GM19238 (cell line): ENCODE data around the gene CELF1.
A peak's percentile ranks its signal among the peaks of the same experiment; 100 is the strongest.

Source experiments
- DNase-seq: peaks from one replicate; pipeline ENCODE4 v3.0.0; 2011; ENCODE audit warnings: low spot score; ENCODE audit not compliant: insufficient read length

Gene CELF1

GRCh38 chr11:47552566-47553405, at the start of gene CELF1:
Gene CELF1 (minus strand): TSS chr11:47553132. CDS start chr11:47499523, 53,609 bp downstream.
- peak; percentile 88 for DNase-seq

- no peak for DNase-seq
These were observed 47.0 kb upstream of the CELF1 start for GRCh38 chr11:47599902-47600301.

- no peak for DNase-seq
These were observed 43.0 kb upstream of the CELF1 start for GRCh38 chr11:47595967-47596366.

DNA sequence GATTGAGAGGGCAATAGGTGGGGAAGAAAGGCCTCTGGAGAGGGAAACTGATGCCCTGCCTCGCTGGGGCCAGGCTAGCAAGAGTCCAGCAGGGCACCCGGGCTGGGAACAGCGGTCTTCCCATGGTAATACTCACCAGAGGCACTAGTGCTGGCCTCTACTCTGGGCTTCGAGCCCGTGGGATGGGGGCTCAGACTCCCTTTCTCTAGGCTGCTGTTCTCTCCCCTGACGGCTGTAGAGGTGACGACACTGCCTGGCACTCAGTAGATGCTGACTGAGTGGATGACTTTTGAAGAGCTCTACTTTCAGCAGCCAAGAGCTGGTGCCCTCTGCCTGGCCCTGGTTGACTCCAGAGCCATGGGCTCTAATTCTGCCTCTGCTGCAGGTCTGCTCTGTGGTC, 42.1 kb upstream of the CELF1 start:
- no peak for DNase-seq

DNA sequence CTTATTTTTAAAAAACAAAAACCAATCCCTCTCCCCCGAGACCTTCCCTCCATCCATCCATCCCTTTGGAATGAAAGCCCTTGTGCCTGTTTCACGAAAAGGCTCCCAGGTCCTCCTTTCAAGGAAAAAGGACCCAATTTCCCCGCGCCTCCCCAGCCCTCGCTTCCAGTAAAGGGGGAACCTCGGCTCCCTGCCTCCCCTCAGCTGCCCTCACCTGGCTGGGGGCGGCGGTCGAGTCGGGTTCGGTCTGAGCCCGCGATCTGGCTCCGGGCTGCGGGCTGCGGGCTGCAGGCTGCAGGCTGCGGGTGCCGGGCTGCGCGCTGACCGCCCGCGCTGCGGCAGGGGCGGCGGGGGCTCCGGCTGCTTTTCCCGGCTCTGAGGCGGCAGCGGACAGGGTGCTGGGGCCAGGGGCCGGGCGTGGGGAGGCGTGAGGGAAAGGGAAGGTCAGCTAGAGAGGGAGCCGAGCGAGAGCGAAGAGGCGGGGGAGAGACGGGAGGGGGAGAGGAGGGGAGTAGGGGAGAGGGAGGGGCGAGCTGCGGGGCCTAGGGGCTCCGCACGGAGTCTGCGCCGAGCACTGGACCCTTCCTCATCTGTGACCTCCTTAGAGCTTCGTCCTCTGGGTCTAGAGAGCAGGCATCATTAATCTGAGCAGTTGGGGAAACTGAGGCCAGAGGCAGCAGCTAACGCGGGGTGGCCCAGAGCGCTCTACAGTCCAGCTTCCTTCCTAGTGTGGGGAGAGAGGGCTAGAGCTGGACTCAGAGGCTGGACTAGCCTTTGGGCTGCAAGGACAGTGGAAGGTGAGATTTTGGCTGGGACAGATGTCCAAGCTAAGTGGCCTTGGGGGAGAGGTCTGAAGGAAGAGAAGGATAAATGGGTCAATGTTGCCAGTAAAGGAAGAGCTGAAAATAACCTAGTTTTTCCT, 41.3 kb upstream of the CELF1 start, which contains the start of gene C1QTNF4:
C1QTNF4 (minus strand) TSS at position 478 of the 922 bp plus-strand sequence. CDS start 3,601 bp downstream, outside the sequence.
- no peak for DNase-seq

DNA sequence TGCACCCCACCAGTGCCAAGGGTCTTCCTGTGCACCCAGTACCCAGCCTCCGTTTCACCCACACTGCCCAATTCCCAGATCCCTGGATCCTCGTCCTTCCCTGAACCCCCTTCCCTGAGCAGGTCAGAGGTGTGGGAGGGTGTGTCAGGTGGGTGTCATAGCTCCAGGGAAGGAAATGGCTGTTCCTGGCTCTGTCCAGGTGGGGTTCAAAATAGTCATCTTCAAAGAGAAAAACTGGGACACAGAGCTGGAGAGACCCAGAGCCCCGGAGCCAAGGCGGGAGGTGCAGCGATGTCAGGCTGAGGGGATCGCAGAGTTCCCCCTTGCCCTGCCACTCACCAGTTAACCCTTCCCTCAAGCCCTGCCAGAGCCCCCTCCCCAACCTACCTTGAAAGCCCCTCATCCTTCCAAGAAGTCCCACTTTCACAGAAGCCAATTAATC, 40.6 kb upstream of the CELF1 start:
- DNase-seq, result no peak

GRCh38 chr11:47592970-47593369, 40.0 kb upstream of the CELF1 start:
- DNase-seq, result no peak

GRCh38 chr11:47592251-47592650, 39.3 kb upstream of the CELF1 start:
- DNase-seq, result no peak

DNA sequence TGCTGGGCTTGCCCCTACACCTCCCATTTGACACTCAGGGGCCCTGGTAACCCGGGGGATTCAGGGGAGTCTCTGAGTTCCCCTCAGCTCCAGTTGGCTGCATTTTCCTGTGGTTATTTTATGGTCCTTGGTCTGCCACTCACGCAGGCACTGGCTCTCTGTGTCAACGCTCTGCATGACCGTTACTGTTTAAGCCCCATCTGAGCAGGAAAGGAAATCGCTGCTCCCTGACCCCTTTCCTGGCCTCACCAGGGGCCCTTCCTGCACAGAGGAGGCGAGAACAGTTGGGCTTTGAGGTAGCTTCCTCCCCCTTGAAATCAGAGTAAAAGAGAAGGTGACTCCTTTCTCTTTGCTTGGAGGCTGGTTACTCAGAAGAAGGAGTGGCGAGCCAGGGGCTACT, 38.8 kb upstream of the CELF1 start:
- DNase-seq, result no peak

DNA sequence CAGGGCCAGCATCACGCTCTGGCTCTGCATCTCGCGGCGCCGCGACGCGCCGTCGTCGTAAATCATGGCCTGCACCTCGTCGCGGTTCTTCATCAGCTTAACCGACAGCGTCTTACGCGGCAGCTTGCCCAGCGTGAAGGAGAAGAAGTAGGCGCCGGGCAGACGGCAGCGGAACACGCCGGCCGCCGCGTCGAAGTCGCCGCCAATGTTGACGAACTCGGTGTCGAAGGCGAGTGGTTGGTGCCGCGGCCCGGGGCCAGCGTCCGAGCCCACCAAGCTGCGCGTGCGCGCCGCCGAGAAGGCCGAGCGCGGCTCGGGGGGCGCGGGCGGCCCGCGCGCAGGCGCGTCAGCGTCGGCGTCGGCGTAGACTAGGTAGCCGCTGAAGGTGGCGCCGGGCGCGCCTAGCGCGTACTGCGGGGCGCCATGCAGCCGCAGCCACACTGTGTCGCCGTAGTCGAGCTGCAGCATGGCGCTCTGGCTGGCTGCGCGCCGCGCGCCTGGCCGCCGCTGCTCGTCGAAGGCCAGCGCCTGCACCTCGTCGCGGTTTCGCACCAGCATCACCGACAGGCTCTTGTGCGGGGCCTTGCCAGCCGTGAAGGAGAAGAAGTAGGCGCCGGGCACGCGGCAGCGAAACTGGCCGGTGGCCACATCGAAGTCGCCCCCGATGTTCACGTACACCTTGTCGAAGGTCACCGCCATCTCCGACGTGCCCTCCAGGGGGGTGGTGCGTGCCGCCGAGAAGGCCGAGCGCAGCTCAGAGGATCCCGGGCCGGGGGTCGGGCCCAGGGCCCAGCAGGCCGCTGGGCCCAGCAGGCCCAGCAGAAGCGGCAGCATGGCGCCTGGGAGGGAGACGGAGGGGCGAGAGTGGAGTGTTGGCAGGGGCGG, 37.3 kb upstream of the CELF1 start:
- DNase-seq, result no peak

DNA sequence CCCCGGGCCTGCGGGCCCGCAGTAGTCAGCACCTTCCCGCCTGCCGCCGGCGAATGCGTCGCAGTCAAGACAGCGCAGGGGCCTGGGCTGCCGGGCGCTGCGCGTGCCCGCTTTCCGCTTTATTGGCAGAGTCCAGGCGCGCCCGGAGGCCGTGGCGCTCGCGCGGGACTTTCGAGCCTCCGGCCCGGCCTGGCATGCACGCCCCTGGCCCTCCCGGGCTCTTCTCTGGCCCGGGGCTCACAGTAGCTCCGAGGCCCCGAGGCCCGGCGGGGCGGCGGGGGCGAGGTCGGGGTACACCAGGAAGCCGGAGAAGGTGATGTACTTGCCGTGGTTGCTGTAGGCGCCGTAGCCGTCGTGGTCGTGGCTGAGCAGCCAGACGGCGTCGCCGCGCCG, 36.6 kb upstream of the CELF1 start:
- DNase-seq, result no peak

- no peak for DNase-seq
These were observed 36.2 kb upstream of the CELF1 start for GRCh38 chr11:47589118-47589517.

DNA sequence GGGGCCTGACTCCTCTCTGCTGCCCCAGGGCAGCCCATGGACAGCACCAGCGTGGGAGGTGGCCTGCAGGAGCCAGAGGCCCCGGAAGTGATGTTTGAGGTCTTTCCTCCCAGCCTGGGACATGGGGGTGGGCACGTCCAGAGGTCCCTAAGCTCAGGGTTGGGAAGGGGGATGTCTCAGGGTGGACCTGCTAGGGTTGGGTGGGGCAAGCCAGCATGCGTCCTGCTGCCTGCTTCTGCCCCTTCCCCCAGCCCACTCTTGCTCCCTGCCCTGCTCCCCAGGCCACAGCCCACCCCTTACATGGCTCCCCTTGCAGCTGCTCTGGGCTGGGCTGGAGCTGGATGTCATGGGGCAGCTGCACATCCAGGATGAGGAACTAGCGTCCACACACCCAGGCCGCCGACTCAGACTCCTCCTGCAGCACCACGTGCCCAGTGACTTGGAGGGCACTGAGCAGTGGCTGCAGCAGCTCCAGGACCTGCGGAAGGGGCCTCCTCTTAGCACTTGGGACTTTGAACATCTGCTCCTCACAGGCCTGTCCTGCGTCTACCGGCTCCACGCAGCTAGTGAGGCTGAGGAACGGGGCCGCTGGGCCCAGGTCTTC, 34.9 kb upstream of the CELF1 start:
- no peak for DNase-seq

DNA sequence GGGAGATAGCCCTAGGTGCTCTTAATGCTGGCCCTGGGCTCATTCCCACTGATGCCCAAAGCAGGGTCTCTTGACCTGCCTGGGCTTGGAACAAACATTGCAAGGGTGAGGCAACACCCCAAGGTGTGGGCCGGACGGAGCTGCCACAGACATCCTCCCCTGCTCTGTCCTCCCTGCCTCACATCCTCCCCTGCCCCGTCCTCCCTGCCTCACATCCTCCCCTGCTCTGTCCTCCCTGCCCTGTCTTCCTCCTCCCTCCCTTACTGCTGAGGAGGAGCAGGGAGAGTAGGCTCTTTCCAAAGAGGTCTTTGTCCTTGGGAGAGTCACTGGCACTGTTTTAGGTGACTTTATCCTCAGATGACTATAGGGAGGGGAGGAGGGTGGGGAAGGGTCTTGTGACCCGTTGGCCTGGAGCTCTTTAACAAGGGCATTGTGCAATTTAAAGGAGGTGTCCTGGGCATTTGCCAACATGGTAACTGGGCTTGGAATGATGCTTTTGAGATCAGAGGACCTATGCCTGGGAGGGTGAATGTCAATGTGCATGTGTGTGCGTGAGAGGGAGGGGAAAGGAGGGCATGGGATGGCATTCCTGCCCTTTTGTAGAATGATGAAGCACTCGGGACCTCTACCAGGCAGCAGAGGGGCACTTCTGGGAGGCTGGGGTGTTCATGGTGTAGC, 34.2 kb upstream of the CELF1 start:
- no peak for DNase-seq

- DNase-seq, result no peak
These were observed 33.3 kb upstream of the CELF1 start, which contains the start of gene FAM180B for GRCh38 chr11:47586098-47586855. Gene FAM180B (plus strand): TSS chr11:47586678. CDS start chr11:47586769, 91 bp downstream.

- DNase-seq, result no peak
These were observed 30.9 kb upstream of the CELF1 start for GRCh38 chr11:47583844-47584243.

GRCh38 chr11:47578524-47579494, 25.9 kb upstream of the CELF1 start, which contains the start of the genes KBTBD4 and NDUFS3:
Gene KBTBD4 (minus strand): TSS chr11:47578970. CDS start chr11:47578951, 19 bp downstream.
Gene NDUFS3 (plus strand): TSS chr11:47579074. CDS start chr11:47579092, 18 bp downstream.
- peak; percentile 88 for DNase-seq
